ENCODE measurements around the gene AMH. TPM values are rescaled to one million over a fixed set of nuclear protein-coding genes. Genes with fewer than 3 reads are reported as not detected.
A peak's percentile ranks its signal among the peaks of the same experiment; 100 is the strongest.

AMH gene
- total RNA-seq, 1 donor from 2014 or later = 0.64 TPM

DNA sequence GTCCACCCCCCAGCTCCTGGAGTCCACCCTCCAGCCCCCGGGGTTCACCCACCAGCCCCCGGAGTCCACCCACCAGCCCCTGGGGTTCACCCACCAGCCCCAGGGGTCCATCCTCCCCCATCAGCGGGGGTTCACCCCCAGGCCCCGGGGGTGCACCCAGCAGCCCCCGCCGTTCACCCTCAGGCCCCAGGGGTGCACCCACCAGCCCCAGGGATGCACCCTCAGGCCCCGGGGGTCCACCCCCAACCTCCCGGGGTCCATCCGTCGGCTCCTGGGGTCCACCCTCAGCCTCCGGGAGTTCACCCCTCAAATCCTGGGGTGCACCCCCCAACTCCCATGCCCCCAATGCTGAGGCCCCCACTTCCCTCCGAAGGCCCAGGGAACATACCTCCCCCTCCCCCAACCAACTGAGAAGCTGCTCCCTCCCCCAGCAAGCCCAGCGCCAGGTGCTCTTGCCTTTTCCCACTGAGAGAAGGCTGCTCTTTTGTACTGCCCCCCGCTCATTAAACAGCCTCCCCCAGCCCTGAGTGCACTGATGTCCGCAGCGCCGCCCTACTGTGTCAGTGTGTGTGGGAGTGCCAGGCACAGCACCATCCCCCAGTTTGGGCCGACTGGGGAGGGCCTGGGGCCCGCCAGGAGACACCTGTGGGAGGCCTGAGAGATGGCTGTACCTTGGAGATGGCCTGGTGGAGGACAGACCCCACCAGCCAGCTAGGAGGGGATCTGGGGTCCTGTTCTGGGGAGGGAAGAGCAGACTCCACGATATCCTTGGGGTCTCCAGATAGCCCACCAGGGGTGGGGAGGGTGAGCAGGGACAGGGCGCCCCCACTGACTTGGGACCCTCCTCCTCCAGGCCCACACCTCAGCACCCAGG lies 750 bp upstream of the AMH start:
- DNase-seq (ENCODE audit: low read depth in 2 of 2) = no peak

DNA sequence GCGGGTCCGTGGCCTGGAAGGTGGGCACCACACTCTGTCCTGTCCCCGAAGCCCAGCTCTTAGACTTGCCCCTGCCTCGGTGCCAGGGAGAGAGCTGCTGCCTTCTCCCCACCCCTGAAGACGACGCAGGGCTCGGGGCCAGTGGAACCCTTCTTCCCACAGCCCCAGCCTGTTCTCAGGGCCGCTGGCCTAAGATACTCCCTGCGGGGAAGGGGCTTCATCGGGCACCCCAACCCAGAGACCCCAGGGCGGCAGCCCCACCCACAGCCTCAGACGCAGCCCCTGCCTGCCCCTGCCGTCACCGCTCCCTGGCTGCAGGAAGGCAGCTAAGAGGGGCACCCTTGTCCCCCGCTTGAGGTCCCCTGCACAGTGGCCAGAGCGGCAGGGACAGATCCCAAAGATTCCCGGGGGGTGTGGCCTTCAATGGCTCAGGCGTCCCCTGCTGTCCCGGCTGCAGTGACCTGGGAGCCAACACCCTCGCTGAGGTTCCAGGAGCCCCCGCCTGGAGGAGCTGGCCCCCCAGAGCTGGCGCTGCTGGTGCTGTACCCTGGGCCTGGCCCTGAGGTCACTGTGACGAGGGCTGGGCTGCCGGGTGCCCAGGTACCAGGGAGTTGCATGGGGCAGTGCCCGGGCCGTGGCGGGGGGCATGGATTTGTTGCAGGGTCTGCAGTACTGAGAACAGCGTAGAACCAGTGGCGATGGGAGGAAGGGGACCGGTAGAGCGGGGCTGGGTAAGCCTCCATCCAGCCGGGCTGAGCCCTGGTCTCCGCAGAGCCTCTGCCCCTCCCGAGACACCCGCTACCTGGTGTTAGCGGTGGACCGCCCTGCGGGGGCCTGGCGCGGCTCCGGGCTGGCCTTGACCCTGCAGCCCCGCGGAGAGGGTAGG lies 1.0 kb downstream of the AMH start:
- no peak for DNase-seq (ENCODE audit: low read depth in 2 of 2)

DNA sequence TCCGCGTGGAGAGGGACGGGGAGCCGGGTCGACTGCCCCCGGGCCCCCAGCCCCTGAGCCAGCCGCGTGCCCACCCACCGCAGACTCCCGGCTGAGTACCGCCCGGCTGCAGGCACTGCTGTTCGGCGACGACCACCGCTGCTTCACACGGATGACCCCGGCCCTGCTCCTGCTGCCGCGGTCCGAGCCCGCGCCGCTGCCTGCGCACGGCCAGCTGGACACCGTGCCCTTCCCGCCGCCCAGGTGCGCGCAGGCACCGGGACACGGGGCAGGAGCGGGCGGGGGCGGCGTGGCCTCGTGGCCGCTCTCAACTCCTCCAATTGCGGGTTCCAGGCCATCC lies 1.6 kb downstream of the AMH start:
- no peak for DNase-seq (ENCODE audit: low read depth in 2 of 2)

DNA sequence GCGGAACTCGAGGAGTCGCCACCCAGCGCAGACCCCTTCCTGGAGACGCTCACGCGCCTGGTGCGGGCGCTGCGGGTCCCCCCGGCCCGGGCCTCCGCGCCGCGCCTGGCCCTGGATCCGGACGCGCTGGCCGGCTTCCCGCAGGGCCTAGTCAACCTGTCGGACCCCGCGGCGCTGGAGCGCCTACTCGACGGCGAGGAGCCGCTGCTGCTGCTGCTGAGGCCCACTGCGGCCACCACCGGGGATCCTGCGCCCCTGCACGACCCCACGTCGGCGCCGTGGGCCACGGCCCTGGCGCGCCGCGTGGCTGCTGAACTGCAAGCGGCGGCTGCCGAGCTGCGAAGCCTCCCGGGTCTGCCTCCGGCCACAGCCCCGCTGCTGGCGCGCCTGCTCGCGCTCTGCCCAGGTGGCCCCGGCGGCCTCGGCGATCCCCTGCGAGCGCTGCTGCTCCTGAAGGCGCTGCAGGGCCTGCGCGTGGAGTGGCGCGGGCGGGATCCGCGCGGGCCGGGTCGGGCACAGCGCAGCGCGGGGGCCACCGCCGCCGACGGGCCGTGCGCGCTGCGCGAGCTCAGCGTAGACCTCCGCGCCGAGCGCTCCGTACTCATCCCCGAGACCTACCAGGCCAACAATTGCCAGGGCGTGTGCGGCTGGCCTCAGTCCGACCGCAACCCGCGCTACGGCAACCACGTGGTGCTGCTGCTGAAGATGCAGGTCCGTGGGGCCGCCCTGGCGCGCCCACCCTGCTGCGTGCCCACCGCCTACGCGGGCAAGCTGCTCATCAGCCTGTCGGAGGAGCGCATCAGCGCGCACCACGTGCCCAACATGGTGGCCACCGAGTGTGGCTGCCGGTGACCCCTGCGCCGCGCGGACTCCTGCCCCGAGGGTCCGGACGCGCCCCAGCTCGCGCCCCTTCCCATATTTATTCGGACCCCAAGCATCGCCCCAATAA lies 2.3 kb downstream of the AMH start:
- no peak for DNase-seq (ENCODE audit: low read depth in 2 of 2)

DNA sequence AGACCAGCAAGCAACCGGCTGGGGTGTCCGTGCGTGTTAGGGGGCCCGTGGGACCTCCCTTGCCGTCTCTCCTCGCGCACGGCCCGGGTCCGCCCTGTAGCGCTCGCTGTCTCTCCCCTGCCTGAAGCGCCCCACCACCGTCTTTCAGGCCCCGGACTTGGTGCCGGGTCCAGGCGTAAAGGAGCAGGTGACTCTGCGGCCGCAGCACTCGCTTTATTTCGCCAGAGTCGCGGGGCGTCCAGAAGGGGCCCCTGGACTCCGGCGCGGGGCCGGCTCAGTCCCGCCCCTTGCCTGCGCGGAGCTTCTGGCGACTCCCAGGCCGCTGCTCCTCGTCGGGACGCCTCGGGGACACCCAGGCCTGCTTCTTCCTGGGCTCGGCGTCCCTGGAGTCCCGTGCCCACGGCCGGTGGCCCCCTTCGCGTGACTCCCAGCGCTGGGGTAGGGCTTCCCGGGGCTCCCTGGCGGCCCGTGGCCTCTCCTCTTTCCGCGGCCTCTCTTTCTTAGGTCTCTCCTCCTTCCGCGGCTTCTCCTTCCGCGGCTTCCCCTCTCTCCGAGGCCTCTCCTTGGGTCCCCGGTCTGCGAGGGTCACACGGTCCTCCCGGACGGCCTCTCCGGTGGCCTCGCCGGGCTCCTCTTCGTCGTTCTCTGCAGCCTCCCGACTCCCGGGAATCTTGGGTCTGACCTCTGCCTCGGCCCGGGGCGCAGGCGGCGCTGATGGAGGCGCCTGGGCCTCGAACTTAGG lies 3.1 kb downstream of the AMH start:
- no peak for DNase-seq (ENCODE audit: low read depth in 2 of 2)

DNA sequence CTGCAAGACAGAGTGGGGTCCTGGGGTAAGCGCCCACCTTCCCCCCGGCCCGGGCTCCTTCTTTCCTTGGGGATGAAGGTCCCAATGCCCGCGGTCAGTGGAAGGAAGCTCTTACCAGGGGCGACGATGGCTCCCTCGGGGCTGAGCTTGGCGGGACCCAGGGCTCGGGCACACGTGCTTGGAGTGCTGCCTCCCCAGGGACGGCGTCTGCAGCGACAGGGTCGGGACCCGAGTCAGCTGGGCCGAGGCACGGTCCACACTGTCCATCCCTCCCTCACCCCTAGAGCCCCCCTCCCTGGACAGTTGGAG lies 3.6 kb downstream of the AMH start:
- no peak for DNase-seq (ENCODE audit: low read depth in 2 of 2)

DNA sequence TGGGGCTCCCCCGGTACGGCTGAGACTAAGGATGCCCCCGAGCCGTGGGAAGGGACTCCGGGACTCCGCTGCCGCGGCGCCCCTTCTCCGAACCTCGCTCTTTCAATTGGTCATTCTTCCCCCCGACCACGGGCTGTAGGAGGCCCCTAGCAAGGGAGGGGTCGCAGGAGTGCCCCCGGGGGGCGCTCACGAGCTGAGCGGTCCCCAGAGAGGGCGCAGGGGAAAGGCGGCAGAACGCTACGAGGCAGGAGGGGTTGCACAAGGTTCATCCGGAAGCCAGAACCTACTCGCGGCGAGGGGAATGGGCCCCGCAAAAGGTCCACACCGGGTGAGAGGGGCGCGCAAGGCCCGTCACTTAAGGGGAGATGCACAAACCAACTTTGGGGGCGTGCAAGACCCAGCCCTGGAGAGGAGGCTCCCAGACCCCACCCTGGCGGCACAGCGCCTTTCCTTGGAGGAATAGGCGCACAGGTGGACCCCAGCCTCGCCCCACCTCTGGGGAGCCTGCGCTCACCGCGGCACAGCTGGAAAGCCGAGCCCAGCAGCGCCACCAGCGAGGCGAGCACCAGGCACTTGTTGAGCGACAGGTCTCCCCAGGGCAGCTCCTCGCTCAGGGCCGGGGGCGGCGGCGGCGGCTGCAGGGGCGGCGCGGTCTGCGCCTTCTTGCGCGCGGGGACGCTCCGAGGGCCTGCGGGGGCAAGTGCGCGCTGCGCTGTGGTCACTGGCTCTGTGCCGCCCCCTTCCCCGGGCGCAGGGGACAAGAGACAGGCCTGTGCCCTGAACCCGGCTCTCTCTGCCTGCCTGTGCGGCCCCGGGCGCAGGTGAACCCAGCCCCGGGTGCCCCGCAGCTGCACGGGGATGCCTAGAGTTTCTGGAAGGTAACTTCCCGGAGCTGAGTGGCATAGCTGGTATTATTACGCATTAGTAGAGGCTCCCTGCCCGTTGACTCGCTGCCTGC lies 4.3 kb downstream of the AMH start:
- DNase-seq (ENCODE audit: low read depth in 2 of 2) = no peak

DNA sequence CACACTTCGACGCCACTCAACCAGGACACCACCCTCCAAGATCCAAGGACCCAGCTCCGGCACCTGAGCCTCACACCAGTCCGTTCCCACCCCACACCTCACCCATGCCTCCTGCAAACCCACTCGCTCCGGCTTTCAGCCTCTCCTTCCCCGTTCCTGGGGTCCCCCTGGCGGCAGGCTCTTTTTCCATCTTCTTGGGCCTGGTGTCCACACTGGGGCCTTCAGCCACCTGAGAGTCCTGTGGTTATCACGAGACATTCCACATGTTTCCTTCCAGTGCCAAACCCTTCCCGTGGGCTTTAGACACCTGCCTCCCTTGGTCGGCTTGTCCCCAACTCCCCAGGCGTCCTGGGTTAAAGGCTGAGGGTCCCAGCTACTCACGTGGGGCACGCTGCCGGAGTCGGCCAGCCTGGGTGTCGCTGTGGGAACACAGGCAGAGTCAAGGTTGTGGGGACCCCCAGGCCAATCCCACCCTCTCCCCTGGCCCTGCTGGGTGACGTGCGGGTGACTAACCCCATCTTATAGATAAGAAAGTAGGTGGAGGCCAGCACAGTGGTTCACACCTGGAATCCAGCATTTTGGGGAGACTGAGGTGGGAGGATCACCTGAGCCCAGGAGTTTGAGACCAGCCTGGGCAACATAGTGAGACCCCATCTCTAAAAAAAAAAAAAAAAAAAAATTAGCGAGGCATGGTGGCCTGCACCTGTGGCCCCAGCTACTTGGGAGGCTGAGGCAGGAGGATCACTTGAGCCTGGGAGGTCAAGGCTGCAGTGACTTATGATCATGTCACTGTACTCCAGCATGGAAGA lies 5.1 kb downstream of the AMH start:
- DNase-seq (ENCODE audit: low read depth in 2 of 2) = peak in 1 of 2 donors; percentile 46

DNA sequence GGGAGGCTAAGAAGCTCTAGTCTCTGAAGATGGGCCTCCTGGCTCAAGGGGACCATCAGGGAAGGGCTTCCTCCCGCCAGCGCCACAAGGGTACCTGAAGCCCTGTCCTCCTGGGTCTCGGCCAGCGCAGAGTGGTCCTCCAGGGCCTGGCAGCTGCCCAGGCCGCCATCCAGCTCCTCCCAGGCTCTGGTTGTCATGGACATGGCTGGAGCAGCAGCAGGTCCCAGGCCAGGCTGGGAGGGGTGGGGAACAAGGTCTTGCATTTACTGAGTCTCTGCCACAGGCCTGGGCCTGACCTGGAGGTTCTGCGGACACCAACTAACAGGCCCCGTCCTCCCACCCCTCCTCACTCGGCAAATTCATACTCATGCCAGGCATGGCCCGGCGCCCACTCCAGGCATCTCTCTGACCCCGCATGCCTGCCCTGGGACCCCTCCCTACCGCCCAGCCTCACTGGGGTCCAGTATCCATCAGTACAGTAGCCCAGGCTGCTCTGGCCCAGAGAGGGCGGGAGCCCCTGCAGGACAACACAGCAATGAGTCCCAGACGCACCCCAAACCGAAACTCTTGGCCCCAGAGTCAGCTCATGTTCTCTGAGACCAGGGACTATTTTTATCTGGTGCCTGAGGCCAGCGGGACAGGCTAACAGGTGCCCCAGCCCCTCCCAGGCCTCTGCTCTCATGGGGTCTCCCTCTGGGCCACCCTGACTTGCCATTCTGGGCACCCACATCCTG lies 6.2 kb downstream of the AMH start:
- DNase-seq (ENCODE audit: low read depth in 2 of 2) = no peak

DNA sequence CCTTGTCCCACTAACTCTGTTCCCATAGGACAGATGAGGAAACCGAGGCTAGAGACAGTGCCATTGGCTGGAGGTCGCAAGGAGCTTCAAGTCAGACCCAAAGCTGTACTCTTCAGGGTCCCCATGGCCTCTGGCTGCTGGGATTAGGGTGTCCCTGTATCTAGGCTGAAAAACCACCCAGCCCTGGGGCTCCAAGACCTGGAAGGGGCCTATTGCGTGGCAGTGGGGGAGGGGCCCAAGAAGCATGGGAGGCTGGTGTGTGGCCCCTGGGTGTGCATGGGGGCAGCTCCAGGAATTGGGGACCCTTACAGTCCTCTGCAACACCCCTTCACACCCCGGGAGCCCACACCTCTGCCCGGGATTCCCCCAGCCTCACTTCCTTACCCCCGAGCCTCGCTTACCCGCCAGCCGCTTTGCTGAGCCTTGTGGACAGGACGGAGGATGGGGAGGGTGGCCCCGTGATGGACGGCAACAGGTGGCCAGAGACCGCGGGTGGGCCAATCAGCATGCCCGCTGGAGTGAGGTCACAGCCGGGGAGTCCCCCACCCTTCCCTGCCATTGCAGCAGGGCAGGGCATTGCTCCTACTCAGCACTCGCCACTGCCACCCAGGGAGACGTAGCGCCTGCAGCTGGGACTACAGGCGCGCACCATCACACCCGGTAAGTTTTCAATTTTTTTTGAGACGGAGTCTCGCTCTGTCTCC lies 7.0 kb downstream of the AMH start, which contains the start of gene JSRP1:
Gene JSRP1, minus strand, starts transcription at position 436 of the 704 bp plus-strand sequence. CDS start 1,103 bp downstream, outside the sequence.
- DNase-seq (ENCODE audit: low read depth in 2 of 2) = no peak

DNA sequence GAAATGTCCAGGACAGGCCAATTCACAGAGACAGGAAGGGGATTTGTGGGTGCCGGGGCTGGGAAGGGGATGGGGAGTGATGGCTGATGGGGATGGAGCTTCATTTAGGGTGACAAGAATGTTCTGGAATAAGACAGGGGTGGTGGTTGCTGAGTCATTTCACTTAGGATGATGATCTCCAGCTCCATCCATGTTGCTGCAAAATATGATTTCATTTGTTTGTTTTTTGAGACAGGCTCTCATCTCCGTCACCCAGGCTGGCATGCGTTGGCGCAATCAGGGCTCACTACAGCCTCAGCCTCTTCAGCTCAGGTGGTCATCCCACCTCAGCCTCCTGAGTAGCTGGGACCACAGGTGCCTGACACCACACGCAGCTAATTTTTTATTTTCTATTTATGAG lies 10.2 kb downstream of the AMH start:
- DNase-seq (ENCODE audit: low read depth in 2 of 2) = no peak

DNA sequence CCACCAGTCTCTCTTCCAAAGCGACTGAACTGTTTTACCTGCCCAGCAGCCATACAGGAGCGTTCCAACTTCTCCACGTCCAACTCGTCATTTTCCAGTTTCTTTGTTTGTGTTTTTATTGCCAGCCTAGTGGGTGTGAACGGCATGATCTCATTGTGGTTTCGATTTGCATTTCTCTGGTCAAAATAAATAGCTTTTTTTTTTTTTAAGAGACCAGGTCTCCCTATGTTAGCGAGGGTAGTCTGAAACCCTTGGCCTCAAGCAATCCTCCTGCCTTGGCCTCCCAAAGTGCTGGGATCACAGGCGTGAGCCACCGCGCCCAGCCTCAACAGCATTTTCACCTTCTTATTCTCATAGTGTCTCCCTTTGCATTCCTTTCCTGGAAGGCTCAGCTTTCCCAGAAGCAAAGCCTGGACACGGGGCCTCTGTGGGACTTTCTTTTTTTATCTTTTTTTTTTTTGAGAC lies 11.2 kb downstream of the AMH start:
- DNase-seq (ENCODE audit: low read depth in 2 of 2) = peak in 1 of 2 donors; percentile 56

DNA sequence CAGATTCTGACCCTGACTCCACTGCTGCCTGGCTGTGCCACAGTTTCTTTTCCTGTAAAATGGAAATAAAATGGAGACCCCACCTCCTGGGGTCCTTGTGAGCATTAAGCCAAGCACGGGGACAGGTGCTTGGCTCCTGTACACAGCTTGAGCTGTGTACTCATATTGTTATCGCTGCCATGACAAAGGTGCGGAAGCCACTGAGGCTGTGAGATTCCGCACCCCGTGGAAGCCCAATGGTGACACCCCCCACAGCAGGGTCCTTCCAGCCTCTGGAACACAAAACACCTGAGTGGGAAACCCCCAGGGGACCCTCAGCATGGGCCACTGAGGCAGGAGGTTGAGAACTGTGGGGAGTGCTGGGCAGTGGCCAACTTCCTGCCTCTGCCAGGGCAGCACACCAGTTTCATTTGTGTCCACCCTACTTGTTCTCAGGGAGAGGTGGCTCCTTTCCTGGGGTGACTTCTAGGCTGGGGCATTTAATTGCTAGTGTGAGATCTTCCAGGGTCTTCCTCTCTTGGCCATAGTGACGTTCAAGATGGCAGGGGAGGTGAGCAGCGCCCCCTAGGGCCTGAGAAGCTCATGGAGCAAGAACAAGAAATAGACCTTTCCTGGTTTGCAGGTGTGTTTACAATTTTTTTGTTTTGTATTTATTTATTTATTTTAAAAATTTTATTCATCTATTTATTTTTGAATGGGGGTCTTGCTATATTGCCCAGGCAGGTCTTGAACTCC lies 12.5 kb downstream of the AMH start:
- peak in 1 of 2 donors; percentile 60 for DNase-seq (ENCODE audit: low read depth in 2 of 2)

DNA sequence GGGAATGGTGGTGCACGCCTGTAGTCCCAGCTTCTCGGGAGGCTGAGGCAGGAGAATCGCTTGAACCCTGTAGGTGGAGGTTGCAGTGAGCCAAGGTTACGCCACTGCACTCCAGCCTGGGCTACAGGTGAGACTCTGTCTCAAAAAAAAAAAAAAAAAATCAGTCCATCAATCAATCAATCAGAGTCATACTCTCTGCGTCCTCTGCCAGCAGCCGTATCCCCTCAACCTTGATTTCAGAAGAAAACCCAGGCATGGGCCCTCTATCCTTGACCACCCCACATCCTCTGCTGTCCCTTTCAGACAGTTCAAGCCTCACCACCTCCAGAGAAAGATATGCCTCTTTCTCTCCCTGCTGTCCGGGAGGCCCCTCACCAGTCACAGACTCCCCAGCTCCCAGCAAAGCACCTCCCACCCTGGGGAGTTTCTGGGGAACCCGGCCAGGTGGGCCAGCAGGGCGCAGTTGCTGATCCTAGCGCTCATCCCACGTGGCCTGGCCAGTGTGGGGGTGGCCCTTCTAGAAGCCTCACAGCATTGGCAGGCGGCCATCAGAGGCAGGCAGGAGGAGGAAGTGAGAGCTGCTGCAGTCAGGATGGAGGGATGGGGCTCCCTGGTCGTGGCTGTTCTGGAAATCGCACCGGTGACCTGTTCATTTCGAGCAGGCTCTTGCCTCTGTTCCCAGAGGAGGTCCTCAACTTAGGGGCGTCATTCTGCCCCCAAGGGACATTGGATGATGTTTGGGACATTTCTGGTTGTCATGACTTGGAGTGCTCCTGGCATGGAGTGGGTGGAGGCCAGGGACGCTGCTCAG lies 17.3 kb downstream of the AMH start:
- DNase-seq (ENCODE audit: low read depth in 2 of 2) = peak in 1 of 2 donors; percentile 86

DNA sequence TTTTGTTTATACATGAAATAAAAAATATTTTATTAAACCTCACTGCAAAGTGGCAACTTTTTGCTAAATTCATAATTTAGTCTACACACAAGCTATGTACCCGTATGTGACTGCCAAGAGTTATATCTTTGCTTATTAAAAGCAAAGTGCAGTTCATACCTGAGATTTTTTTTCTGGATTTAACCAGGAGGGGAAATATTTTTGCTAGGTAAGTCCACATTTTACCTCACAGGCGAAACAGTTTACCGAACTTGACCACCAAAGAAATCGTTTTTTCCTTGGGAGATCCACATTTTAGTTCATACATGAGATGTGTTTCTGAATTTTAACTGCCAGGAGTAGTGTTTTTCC lies 19.3 kb downstream of the AMH start:
- no peak for DNase-seq (ENCODE audit: low read depth in 2 of 2)

DNA sequence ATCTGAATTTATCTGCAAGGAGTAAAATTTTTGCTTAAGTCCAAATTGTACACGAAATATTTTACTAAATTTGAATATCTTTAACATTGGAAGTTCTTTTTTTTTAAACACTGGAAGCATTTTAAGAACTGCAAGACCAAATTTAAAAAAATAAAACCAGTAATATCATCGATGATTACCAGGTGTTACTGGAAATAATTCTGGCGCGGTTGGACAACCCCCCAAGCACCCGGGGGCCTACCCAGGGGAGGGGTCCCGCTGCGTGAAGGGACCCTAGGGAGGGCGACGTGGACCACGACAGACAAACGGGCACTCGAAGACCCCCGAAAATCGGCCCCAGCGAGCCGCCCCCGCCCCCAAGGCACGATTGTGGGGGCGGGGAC lies 19.7 kb downstream of the AMH start:
- DNase-seq (ENCODE audit: low read depth in 2 of 2) = no peak

All from dermis microvascular lymphatic vessel endothelial cell (primary cell).